Cardiac fibroblast (primary cell): ENCODE results near the gene HMGB1.
A peak's percentile ranks its signal among the peaks of the same experiment; 100 is the strongest.
"Not testable (repeated sequence)": the region's sequence is repeated elsewhere in the genome, so short reads cannot be mapped to it uniquely, and the experiment has no call there.

Experiments used
- DNase-seq, 2 donors: peaks; one replicate each; pipeline versions ENCODE4 v3.0.0 to v3.0.0-alpha.2; 2010; ENCODE audit warnings: low read depth in 2 of 2
- H3K4me3 ChIP-seq, 2 donors: replicated peaks in 1 of 2; 1 replicate in 1 of 2; 2 replicates in 1 of 2; pipeline ENCODE4 v1.5.1; 2011; ENCODE audit warnings: low read depth in 2 of 2, low read length in 2 of 2, mild to moderate bottlenecking in 2 of 2, moderate library complexity in 1 of 2
- CTCF ChIP-seq: IDR thresholded peaks from one replicate; pipeline ENCODE4 v1.5.1; 2011; ENCODE audit warnings: low read depth, mild to moderate bottlenecking, low read length, inconsistent platforms

The HMGB1 gene

GRCh38 chr13:30466841-30467252 lies 1.1 kb upstream of the HMGB1 start:
- no peak for TF ChIP-seq CTCF
- H3K4me3 ChIP-seq = no peak overlapping the region
- no peak for DNase-seq

- peak in 1 of 2 donors; percentile 42 for DNase-seq
- H3K4me3 ChIP-seq = peak overlapping the region in 1 of 2 donors; percentile 39
- no peak for TF ChIP-seq CTCF
Measured at GRCh38 chr13:30466358-30466714, 600 bp upstream of the HMGB1 start.

GRCh38 chr13:30465343-30465592 lies 468 bp downstream of the HMGB1 start:
- peak overlapping the region; percentile 56 to 65 for H3K4me3 ChIP-seq
- no peak for TF ChIP-seq CTCF
- DNase-seq = no peak

GRCh38 chr13:30464496-30465342 lies 1.0 kb downstream of the HMGB1 start:
- TF ChIP-seq CTCF = no peak
- peak; percentile 69 to 93 for DNase-seq
- peak overlapping the region; percentile 60 to 65 for H3K4me3 ChIP-seq

- DNase-seq = peak; percentile 72 to 78
- H3K4me3 ChIP-seq = peak overlapping the region; percentile 60 to 65
- no peak for TF ChIP-seq CTCF
Measured at GRCh38 chr13:30463787-30464495, 1.8 kb downstream of the HMGB1 start.

GRCh38 chr13:30461279-30462066 lies 4.3 kb downstream of the HMGB1 start:
- TF ChIP-seq CTCF = peak; percentile 22
- DNase-seq = peak; percentile 55 to 75
- H3K4me3 ChIP-seq = not testable (repeated sequence)
